ENCODE results near the gene ADCY9. TPM values are rescaled to one million over a fixed set of nuclear protein-coding genes. Genes with fewer than 3 reads are reported as not detected.

Gene ADCY9
- total RNA-seq, 2 donors from 2014 or later, result 1.2 to 3.3 TPM

DNA sequence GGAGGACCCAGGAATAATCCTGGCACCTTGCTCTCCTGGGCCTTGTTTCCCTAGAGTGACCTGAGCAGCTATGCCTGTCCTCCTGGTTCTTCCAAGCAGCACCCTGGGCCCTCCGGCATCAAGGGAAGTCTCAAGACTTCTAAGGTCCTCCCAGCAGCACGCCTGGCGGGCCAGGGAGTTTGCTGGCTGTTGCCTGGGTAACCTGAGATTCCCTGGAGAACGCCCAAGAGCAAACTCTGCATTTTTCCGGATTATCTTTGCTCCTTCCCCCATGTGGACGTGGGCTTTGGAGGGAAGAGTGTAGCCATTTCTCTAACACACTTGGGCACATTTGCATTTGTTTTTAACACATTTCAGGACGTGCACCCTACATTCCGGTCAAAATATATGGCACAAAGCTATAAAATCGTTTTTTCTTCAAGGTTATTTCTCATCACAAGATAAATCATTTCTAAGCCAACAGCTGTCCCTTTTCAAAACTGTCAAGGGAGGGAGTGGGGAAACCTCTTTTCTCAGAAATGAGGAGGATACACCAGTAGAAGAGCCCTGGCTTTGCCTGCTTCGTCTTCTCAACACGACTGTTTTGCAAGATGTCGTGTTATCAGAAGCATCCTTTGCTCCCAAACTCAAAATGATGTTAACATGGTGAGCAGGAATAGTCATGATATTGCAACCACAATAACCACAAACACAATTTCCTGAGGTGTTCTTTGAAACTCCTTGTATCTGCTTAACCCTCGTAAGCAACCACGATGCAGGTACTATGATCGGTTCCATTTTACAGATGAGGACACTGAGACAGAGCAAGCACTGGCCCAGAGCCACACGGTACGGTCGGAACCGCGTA is 116.5 kb downstream of the ADCY9 start:
- H3K27me3 Mint-ChIP-seq (ENCODE audit: insufficient read depth), result no peaks in the 10 kb centered on the region
- H3K27ac ChIP-seq (ENCODE audit: low read depth, low read length), result peak overlapping the region; percentile 30
- 81 to 88% methylated on average over 15 to 20 of the region's 20 CpGs for WGBS, 2 experiments (ENCODE audit: insufficient coverage in 1 of 2, insufficient read length in 1 of 2)
- no peaks in the 10 kb centered on the region for H3K9me3 ChIP-seq (ENCODE audit: control insufficient read depth, low read length)
- H3K4me3 Mint-ChIP-seq, result no peak overlapping the region
- peak overlapping the region; percentile 55 for H3K27ac Mint-ChIP-seq
- no peak overlapping the region for H3K4me3 ChIP-seq (ENCODE audit: low read length)
- H3K4me1 Mint-ChIP-seq, result peaks cover 10% of the 10 kb centered on the region
- H3K36me3 Mint-ChIP-seq (ENCODE audit: low read depth), result no peaks in the 10 kb centered on the region
- no peaks in the 10 kb centered on the region for H3K36me3 ChIP-seq (ENCODE audit: control insufficient read depth, insufficient read depth, low read length)
- no peaks in the 10 kb centered on the region for H3K9me3 Mint-ChIP-seq
- no peak overlapping the region for H3K9ac ChIP-seq (ENCODE audit: extremely low read depth, low read length, poor library complexity, severe bottlenecking)
- DNase-seq, result peak; percentile 67
- H3K4me1 ChIP-seq (ENCODE audit: control insufficient read depth, insufficient read depth, low read length), result no peaks in the 10 kb centered on the region
- TF ChIP-seq, protein P1, sequence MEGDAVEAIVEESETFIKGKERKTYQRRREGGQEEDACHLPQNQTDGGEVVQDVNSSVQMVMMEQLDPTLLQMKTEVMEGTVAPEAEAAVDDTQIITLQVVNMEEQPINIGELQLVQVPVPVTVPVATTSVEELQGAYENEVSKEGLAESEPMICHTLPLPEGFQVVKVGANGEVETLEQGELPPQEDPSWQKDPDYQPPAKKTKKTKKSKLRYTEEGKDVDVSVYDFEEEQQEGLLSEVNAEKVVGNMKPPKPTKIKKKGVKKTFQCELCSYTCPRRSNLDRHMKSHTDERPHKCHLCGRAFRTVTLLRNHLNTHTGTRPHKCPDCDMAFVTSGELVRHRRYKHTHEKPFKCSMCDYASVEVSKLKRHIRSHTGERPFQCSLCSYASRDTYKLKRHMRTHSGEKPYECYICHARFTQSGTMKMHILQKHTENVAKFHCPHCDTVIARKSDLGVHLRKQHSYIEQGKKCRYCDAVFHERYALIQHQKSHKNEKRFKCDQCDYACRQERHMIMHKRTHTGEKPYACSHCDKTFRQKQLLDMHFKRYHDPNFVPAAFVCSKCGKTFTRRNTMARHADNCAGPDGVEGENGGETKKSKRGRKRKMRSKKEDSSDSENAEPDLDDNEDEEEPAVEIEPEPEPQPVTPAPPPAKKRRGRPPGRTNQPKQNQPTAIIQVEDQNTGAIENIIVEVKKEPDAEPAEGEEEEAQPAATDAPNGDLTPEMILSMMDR (conservative IDR thresholded peaks at IDR 0.05), result no peak
- H3K27me3 ChIP-seq (ENCODE audit: control insufficient read depth, insufficient read depth, low read length, poor library complexity, severe bottlenecking), result no peaks in the 10 kb centered on the region

DNA sequence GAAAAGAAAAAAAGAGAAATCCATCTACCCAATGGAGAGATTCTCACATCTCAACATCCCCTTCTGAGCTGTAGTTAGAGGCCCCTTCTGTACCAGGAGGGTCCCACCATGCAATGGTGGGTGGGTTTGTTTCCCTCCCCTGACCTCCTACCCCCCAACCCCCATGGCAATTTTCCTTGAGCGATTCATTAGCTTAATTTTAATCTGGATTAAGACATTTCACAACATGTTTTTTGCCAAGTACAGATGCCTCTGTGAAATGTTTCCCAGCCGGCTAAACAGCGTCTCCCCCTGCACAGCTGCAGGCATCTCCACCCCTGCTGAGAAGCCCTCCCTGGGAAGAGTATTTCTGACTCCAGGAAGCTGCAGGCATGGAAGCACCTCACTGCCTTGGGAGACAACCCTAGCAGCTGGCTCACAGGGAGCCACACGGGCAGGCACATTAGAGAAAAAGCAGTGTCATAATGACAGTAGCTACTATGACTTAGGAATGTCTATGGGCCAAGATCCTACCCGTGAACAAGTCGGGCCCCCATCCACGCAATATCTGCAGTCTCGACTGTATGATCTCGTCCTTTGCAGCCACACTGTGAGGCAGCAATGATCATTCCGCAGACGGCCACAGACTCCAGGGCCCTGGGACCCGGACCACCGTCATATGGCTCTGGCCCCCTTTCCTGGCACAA is 117.3 kb downstream of the ADCY9 start:
- H3K4me3 ChIP-seq (ENCODE audit: low read length), result no peak overlapping the region
- no peaks in the 10 kb centered on the region for H3K36me3 ChIP-seq (ENCODE audit: control insufficient read depth, insufficient read depth, low read length)
- H3K27me3 ChIP-seq (ENCODE audit: control insufficient read depth, insufficient read depth, low read length, poor library complexity, severe bottlenecking), result no peaks in the 10 kb centered on the region
- no peaks in the 10 kb centered on the region for H3K4me1 ChIP-seq (ENCODE audit: control insufficient read depth, insufficient read depth, low read length)
- Mint-ChIP-seq H3K27me3 (ENCODE audit: insufficient read depth) (no peaks in the 10 kb centered on the region), H3K9me3 (no peaks in the 10 kb centered on the region), H3K27ac (peak overlapping the region; percentile 55), H3K4me1 (peaks cover 10% of the 10 kb centered on the region), H3K36me3 (ENCODE audit: low read depth) (no peaks in the 10 kb centered on the region), H3K4me3 (no peak overlapping the region)
- H3K27ac ChIP-seq (ENCODE audit: low read depth, low read length), result peak overlapping the region; percentile 30
- DNase-seq, result no peak
- TF ChIP-seq, protein P1 (conservative IDR thresholded peaks at IDR 0.05), result no peak
- H3K9me3 ChIP-seq (ENCODE audit: control insufficient read depth, low read length), result no peaks in the 10 kb centered on the region
- 81% methylated on average over 12 to 13 of the region's 13 CpGs for WGBS, 2 experiments (ENCODE audit: insufficient coverage in 1 of 2, insufficient read length in 1 of 2)
- no peak overlapping the region for H3K9ac ChIP-seq (ENCODE audit: extremely low read depth, low read length, poor library complexity, severe bottlenecking)

DNA sequence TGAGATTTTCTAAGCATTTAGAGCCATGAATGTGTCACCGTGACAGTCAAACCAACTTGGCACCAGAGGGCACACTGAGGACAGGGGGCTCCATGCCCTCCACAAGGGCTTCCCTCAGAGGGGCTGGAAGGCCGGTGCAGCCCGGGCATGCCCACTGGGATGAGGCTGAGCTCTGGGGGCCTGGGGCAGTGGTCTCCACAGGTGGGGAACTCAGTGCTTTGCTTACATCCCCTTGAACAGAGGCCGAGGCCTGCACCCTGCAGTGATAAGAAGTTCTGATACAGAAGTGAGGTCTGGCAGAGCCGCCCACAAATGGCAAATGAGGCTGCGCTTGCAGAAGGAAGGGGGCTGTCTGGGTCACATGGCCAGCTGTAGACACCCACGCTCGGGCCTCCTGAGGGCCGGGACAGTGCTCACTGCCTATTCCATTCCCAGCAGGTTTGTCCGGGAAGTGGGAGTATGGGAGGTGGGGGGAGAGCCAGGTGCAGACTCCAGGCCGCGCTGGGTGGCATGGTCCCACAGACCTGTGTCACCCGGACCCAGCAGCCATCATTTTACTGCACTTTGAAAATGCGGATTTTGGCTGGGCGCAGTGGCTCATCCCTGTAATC is 118.9 kb downstream of the ADCY9 start:
- H3K4me1 Mint-ChIP-seq, result peaks cover 10% of the 10 kb centered on the region
- 86 to 88% methylated on average over 6 to 15 of the region's 15 CpGs for WGBS, 2 experiments (ENCODE audit: insufficient coverage in 1 of 2, insufficient read length in 1 of 2)
- H3K36me3 Mint-ChIP-seq (ENCODE audit: low read depth), result no peaks in the 10 kb centered on the region

More for the DNA sequence above, 118.9 kb downstream of the ADCY9 start:
- no peaks in the 10 kb centered on the region for H3K27me3 ChIP-seq (ENCODE audit: control insufficient read depth, insufficient read depth, low read length, poor library complexity, severe bottlenecking)
- no peaks in the 10 kb centered on the region for H3K27me3 Mint-ChIP-seq (ENCODE audit: insufficient read depth)
- H3K9me3 Mint-ChIP-seq, result no peaks in the 10 kb centered on the region
- no peak overlapping the region for H3K27ac ChIP-seq (ENCODE audit: low read depth, low read length)
- H3K9ac ChIP-seq (ENCODE audit: extremely low read depth, low read length, poor library complexity, severe bottlenecking), result no peak overlapping the region
- H3K9me3 ChIP-seq (ENCODE audit: control insufficient read depth, low read length), result no peaks in the 10 kb centered on the region
- no peaks in the 10 kb centered on the region for H3K36me3 ChIP-seq (ENCODE audit: control insufficient read depth, insufficient read depth, low read length)
- H3K27ac Mint-ChIP-seq, result no peak overlapping the region
- no peak for DNase-seq
- no peak overlapping the region for H3K4me3 Mint-ChIP-seq
- H3K4me1 ChIP-seq (ENCODE audit: control insufficient read depth, insufficient read depth, low read length), result no peaks in the 10 kb centered on the region
- no peak overlapping the region for H3K4me3 ChIP-seq (ENCODE audit: low read length)
- TF ChIP-seq, protein P1 (conservative IDR thresholded peaks at IDR 0.05), result no peak

Data from endodermal cell (in vitro differentiated cells).